ENCODE data around the gene RABGAP1L. TPM values are rescaled to one million over a fixed set of nuclear protein-coding genes. Genes with fewer than 3 reads are reported as not detected.

The RABGAP1L gene
- total and polyA plus RNA-seq, 2 of the 8 experiments (the other 6 are each of a cell fraction or from before 2014, with no cell fraction given) = 33.3 to 156 TPM

- TF ChIP-seq POLR2AphosphoS5 (IDR thresholded peaks at IDR 0.05; ENCODE audit: low read depth, low read length) (no peak), KDM5A (IDR thresholded peaks at IDR 0.05; ENCODE audit: low read length) (no peak)
Measured at GRCh38 chr1:174974711-174975119, 815.4 kb downstream of the RABGAP1L start (continued).

All from H1 (cell line).